ENCODE measurements around the gene NTPCR. TPM values are rescaled to one million over a fixed set of nuclear protein-coding genes. Genes with fewer than 3 reads are reported as not detected.

NTPCR gene
- total RNA-seq, 1 donor from 2014 or later, result 53.2 TPM

DNA sequence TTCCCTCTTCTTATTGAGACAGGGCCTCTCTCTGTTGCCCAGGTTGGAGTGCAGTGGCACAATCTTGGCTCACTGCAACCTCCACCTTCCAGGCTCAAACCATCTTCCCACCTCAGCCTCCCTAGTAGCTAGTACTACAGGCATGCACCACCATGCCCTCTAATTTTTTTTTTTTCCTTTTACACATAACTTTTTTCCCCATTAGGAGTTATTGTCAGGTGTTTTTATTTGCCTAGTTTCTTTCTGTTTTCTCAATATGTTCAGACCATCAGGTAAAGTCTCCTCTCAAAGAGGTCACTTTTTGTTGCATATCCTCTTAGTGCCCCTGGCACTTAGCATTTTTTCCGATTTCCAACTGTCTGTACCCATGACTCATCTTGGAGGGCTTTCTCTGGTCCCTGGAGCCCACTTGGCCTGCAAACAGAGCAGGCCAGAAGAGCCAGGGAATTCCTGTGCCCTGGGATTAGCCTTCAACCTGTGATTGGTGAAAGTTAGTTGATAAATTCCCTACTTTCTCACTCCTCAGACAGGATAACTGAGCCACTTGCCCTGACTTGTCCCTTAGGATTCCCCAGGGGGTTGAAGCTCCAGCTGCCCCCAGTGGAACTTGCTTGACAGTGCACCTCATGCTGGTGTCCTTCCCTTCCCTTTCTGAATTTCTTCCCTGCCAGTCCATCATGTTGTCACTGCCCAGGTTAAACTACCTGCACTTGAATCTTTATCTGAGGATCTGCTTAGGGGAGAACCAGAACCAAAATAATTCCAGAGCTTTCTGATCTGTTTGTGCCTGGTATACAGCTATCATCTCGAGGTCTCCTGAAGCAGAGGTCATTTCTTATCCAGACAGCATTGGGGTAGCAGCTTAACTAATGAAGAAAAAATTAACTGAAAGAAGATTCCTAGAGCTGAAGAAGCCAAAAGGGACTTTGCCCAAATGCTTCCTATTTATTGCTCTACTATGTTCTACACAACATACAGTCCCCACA is 2.4 kb downstream of the NTPCR start:
- intact Hi-C loops (cut with DNase I), result loop anchor here (5.0 kb wide), 1 partner anchor 321 kb away; the partner anchor contains the start of gene SIPA1L2
- DNase-seq (ENCODE audit: missing footprints), result no peak
- ATAC-seq, result no peak

DNA sequence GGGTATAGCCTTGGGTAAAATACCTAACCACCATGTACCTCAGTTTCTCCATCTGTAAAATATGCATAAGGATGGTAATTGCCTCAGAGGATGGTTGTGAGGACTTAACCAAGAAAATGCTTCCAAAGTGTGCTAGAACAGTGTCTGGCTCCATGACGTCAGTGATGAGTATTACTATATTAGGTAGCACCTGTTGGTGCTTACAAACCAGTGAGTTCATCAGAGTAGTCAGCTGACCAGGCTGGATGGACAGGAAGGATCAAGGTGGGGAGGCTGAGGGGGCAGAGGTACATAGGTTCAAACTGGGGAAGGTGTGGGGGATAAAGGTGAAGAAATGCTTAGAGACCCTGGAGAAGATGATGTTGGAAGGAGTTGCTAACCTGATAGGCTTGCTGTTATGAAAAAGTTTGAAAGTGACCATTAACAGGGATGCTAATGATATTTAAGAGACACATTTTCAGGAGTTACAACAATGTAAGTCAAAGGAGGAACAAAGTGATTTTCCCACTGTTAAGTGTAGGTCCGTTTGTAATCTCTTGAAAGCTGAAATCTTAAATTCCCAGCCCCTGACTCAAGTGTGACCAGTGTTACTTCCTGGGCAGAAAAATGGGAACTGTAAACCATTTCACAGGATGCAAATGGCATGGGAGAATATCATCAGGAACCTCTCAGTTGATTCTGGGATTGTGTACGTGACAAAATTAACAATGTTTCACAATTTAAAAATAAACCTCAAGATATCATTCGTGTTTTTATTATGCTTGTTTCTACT is 4.4 kb downstream of the NTPCR start:
- no peak for DNase-seq (ENCODE audit: missing footprints)
- intact Hi-C loops (cut with DNase I), result loop anchor here (5.0 kb wide), 1 partner anchor 322 kb away; the partner anchor contains the start of gene SIPA1L2
- no peak for ATAC-seq

DNA sequence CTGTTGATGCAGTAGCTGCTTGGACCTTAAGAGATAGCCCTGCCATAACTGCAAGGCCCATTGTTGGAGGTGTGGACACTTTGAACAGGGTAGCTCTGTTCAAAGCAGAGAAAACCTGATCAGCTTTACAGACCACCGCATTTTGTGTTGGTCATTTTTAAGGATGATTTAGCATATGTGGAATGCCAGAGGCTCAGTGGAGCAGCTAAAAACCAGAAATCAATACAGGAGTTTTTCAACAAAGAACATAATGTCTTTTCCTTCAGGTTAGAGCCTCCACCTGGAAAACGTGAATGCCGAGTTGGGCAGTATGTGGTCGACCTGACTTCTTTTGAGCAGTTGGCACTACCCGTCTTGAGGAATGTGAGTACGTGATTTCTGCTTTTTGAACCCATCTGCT is 5.7 kb downstream of the NTPCR start:
- DNase-seq (ENCODE audit: missing footprints), result no peak
- no peak for ATAC-seq
- intact Hi-C loops (cut with DNase I), result no loop called here

DNA sequence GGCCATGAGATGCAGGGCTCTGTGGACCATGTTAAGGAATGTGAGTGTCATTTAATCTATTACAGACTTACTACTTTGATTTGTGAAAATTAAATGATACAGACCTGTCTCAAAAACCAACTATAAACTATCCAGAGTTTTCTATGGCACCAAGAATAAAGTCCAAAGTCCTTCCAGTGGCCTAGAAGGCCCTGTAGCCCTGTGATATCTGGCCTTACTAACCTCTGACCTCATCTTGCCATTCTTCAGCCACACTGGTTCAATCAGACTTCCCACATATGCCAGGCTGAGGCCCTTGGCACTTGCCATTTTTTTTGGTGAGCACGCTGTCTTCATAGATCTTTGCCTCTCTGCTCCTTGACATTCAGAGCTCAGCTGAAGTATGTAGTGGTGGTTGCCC is 7.7 kb downstream of the NTPCR start:
- intact Hi-C loops (cut with DNase I), result no loop called here
- no peak for ATAC-seq
- no peak for DNase-seq (ENCODE audit: missing footprints)

DNA sequence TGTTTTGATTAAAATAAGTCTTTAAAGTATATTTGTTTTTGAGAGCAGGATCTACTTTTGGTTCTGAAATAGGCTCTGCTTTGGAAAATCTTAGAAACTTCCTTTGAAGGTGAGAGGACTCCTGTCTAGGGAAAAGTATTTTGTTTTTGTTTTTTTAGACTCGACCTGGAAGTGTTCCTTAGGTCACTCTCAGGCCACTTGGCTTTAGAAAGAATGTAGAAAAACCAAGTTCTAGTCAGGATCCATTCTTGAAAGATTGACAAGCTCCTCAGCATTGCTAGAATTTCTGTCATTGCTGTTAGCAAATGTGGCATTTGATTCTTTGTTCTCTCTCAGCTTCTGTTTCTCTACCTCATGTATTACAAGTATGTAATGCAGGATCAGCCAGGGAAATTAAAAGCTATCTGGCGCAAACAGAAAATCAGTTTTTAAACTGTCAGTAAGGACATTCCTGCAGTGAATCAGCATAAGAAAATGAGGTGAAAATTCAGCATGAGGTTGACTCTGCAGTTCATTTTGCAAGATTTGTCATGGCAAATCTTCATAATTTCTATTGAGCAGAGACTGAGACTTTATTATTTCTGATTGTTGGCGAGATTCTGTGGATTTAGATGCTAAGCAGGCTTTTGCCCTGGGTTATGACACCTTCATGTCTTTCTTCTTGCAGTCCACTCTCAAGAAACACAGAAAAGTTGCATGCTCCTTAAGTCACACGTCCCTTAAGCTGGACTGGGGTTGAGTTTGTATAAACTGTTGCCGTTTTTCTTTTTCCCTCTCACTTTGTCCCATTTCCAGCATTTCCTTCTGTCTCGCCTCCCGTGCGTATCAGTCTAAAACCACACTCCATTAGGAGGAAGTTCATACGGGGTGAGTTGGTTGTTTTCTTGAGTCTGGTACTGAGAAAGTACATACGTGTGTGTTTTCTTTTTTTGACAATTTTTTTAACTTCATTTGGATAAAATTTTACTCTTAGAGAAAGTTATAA is 12.6 kb downstream of the NTPCR start:
- DNase-seq (ENCODE audit: missing footprints) (no peak), ATAC-seq (peak; percentile 58)
- intact Hi-C loops (cut with DNase I), result no loop called here

DNA sequence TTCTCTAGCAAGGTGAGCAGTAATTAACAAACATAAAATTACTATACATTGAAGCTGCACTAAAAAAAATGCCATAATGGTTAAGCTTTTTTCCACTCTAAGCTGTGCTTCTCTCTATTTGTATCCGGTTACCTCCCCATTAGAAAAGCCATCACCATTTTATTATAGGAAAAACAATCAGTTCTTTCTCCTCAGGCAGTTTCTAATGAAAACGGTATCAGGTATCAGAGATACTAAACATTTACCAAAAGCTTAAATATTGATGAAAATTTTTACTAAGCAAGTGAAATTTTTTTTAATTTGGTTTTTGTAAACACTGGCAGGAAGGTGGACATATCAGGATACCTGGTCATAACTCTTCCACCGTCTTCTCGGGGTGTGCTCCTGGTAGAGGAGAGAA is 14.2 kb downstream of the NTPCR start:
- DNase-seq (ENCODE audit: missing footprints), result no peak
- ATAC-seq, result no peak
- intact Hi-C loops (cut with DNase I), result no loop called here

DNA sequence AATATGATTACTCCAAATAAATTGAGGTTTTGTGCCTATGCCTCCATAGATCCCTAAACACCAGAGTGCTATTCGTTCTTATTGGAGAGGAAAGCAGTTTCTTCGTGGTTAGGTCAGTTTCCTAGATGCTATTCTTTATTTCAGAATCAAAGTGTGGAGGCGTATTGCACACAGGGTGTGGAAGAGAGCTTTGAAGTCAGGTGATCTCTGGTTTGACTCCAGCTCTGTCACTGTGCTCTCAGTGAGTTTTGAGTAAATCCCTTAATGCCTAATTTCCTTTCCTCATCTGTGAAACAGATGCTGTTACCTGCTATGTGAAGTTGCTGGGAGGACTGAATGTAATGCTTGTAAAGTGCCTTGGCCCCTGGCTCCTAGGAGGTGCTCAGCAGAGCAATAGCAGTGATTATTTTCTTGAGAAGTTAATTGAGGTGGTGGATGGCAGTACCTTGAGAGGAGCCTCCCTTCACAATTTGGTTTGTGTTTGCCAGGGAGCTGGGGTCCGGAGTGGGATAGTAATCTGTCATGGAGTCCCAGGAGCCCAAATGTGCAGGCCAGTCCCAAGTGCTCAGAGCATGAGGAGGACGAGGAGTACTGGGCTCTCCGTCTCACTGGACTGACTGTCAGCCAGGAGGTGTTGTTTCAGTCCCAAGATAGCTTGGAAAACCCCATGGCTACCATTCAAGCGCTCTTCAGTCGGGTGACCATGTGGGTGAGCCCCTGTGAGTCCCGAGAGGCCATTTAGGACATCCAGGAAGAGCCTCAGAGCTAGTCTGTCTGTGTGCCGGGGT is 14.9 kb downstream of the NTPCR start:
- ATAC-seq (peak; percentile 38), DNase-seq (ENCODE audit: missing footprints) (no peak)
- intact Hi-C loops (cut with DNase I), result no loop called here

DNA sequence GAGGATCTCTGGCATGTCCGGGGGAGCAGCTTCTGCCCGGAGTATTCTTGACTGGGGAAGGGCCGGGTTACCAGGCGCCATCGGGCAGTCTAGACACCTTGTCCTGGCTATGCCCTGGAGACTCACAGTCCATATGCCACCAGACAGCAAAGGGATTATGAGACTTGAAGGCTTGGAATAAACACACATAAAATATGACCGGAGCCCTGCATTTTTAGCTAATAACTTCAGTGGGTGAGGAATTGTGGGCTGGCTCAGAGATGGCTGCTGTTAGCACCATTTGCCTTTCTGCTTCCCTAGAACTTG is 15.5 kb downstream of the NTPCR start:
- ATAC-seq, result no peak
- no peak for DNase-seq (ENCODE audit: missing footprints)
- intact Hi-C loops (cut with DNase I), result no loop called here

DNA sequence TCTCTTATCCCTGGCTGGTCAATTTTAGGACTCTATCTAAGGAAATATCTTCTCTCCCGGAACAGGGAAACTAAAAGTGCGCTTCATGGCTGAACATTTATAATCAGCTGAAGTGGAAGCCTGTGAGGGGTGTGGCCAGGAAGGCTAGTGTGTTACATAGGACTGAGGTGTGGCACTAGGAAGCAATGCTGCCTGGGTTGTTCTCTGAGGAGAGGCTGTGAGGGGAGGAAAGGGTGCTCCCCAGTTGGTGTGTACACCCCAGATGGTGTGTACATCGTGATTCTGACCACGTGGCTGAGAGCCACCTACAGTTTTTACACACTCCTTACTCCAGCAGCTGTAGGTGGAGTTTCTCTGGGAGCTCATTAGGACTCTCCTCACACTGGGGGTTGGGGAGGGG is 16.3 kb downstream of the NTPCR start:
- DNase-seq (ENCODE audit: missing footprints), result no peak

DNA sequence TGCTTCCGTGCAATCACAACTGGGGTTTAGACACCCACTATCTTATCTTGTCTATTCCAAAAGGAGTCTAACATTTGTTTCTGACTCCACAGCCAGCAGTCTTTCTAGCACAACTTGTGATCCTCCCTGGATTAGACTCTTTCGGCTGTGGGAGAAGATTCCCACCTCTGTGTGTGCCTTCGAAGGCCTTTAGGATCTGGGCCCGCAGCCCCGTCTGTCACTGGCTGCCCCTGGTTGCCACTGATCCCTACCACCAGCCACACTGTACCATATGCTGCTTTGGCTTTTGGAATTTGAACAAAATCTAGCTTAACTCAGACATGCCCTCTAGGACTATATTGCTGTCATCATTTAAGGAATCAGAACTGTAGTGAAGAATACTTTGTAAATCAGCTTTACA is 18.0 kb downstream of the NTPCR start:
- DNase-seq (ENCODE audit: missing footprints) (no peak), ATAC-seq (no peak)
- intact Hi-C loops (cut with DNase I), result no loop called here

More for the DNA sequence above, 16.3 kb downstream of the NTPCR start:
- no peak for ATAC-seq
- intact Hi-C loops (cut with DNase I), result no loop called here

DNA sequence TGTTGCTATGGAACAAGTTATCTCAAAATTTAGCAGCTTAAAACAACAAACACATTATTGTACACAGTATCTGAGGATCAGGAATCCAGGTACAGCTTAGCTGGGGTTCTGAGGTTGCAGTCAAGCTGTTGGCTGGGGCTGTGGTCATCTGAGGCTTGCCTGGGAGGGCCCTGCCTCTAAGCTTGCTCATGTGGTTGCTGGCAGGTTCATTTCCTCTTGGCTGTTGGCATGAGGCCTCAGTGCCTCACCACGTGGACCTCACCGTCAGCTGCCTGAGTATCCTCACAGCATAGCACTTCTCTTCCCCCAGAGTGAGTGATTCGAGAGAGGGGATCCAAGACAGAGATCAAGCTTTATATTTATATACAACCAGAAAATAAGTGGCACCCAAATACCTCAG is 18.6 kb downstream of the NTPCR start:
- peak; percentile 87 for ATAC-seq
- no peak for DNase-seq (ENCODE audit: missing footprints)
- intact Hi-C loops (cut with DNase I), result no loop called here

DNA sequence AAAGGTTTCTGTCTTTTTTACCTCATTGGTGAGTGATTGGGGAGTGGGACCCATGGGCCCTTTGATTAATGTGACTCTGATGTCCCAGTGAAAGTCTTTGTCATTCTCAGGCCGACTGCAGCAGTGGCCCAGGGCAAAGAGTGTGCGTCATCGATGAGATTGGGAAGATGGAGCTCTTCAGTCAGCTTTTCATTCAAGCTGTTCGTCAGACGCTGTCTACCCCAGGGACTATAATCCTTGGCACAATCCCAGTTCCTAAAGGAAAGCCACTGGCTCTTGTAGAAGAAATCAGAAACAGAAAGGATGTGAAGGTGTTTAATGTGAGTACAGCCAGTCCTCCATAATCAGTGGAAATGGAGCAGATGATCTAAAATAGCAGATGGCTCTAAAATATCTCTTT is 19.4 kb downstream of the NTPCR start:
- ATAC-seq, result no peak
- intact Hi-C loops (cut with DNase I), result no loop called here
- DNase-seq (ENCODE audit: missing footprints), result no peak

DNA sequence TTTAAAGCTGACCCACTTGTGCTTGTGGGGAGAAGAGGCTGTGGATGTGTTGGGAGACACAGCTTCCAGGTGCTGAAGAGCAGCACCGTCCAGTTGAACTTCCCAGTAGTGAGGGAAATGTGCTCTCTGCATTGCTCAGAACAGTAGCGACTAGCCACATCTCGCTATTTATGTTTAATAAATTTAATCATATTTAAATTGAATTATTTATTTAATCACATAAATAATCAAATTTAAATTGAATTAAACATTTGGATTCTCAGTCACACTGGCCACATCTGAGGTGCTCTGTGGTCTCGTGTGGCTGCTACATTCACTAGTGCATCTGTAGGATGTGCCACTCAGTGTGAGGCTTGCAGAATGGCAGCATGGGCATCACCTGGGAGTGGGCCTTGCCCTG is 20.1 kb downstream of the NTPCR start:
- ATAC-seq (no peak), DNase-seq (ENCODE audit: missing footprints) (no peak)
- intact Hi-C loops (cut with DNase I), result no loop called here

DNA sequence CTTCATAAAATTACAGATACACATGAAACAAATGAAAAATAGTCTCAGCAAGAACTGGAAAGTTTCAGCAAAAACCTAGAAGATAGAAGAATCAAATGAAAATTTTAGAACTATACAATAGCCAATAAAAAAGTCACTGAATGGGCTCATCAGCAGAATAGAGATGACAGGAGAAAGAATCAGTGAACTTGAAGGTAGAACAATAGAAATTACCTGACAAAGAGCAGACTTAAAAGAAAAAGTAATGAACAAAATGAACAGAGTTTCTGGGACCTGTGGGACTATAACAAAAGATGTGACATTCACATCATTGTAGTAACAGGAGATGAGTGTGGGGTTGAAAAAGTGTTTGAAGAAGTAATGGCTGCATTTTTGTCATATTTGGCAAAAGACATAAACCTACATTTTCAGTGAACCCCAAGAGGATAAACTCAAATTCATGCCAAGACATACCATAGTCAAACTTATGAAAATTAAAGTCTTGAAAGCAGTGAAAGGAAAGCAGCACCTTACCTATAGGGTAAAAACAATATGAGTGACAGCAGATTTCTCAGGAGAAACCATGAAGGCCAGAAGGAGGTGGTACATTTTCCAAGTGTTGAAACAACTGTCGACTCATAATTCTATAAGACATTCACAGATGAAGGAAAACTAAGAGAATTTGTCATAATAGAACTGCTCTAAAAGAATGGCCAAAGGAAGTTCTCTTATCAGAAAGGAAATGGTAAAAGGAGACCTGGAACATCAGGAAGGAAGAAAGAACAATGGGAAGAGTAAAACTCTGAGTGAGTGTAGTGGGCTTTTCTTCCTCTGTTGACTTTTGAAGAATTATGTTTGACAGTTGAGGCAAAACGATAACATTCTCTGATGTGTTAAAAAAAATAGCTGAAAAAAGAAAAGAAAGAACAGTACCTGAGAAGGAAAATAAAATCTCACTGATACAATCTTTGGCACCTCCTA is 23.5 kb downstream of the NTPCR start:
- no peak for DNase-seq (ENCODE audit: missing footprints)
- no peak for ATAC-seq
- intact Hi-C loops (cut with DNase I), result no loop called here

DNA sequence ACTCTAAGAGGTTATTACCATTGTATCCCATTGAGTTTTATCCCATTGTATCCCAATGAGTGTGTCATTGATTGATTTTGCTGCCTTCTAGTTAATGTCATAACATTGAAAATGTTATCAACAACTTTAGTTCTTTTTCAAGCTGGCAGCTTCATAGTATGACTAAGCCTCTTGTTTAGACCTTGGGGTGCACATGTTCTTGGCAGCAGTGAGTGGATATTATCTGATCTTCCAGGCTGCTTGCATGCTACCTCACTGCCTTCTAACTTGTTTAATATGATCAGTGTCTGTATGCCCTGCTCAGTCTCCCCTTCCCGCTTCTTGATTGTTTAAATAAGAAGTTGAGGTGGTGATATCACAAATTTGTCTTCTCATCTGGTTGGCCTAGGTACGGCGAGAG is 24.6 kb downstream of the NTPCR start:
- DNase-seq (ENCODE audit: missing footprints) (no peak), ATAC-seq (no peak)
- intact Hi-C loops (cut with DNase I), result no loop called here

DNA sequence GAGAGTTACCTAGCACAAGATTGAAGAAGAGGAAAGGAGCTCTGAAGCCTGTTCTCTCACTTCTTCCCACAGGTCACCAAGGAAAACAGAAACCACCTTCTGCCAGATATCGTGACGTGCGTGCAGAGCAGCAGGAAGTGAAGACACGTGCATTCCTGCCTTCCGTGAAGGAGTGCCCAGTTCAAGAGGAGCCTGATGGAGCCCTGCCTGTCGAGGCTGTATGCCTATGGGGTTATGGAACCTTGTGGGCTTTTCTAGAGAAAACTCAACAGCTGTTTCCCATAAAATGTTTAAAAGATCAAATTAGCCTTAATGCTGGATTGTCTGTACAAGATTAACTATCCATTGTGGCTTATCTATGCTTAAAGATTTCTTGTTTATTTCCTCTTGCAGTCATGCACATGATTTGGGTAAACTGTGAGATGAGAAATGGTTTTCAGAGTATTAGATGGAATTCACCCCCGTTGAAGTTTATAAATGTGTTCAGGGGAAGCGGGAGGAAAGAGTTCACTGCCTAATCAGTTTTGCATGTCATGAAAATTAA is 27.8 kb downstream of the NTPCR start:
- DNase-seq (ENCODE audit: missing footprints) (no peak), ATAC-seq (no peak)
- intact Hi-C loops (cut with DNase I), result no loop called here

DNA sequence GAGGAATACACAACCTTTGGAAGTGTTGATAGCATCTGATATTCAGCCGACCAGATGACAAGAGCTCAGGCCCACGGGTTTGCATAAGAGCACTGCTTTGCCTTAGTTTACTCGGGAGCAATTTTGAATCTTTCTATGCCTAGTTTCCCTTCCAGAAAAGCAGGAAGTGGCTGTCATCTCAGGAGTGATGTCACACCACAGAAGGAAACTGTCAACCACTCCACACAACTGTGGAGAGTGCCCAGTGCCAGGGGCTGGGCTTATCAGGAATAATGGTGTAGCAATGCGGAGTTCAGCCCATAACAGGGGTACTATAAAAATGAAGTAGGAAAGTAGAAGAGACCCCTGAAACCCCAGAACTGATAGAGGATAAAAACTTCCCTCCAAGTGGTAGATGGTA is 28.4 kb downstream of the NTPCR start:
- no peak for ATAC-seq
- intact Hi-C loops (cut with DNase I), result no loop called here

More for the DNA sequence above, 28.4 kb downstream of the NTPCR start:
- no peak for DNase-seq (ENCODE audit: missing footprints)
